UCSD-AML1 (cell line): ENCODE data around the gene DGUOK.
A peak's percentile ranks its signal among the peaks of the same experiment; 100 is the strongest.

Experiments
- DNase-seq: peaks from one replicate; lab custom pipeline; 2025; ENCODE audit not compliant: unreplicated experiment; lab: John Stamatoyannopoulos, UW

DGUOK gene

GRCh38 chr2:73946666-73947065 is 20.0 kb downstream of the DGUOK start:
- no peak for DNase-seq

- DNase-seq, result no peak
These were observed 20.8 kb downstream of the DGUOK start for GRCh38 chr2:73947412-73948018.

GRCh38 chr2:73949802-73950201 is 23.1 kb downstream of the DGUOK start:
- DNase-seq, result no peak

- DNase-seq, result no peak
These were observed 26.1 kb downstream of the DGUOK start for GRCh38 chr2:73952499-73953446.

- DNase-seq, result no peak
These were observed 29.7 kb downstream of the DGUOK start for GRCh38 chr2:73956218-73956865.

- no peak for DNase-seq
These were observed 34.6 kb downstream of the DGUOK start for GRCh38 chr2:73961274-73961673.

GRCh38 chr2:73961823-73962615 is 35.3 kb downstream of the DGUOK start:
- no peak for DNase-seq

- no peak for DNase-seq
These were observed 36.1 kb downstream of the DGUOK start for GRCh38 chr2:73962798-73963197.

- no peak for DNase-seq
These were observed 36.9 kb downstream of the DGUOK start for GRCh38 chr2:73963385-73964120.

- no peak for DNase-seq
These were observed 37.5 kb downstream of the DGUOK start for GRCh38 chr2:73964223-73964622.

GRCh38 chr2:73965053-73965452 is 38.4 kb downstream of the DGUOK start:
- DNase-seq, result no peak

GRCh38 chr2:73968357-73968937 is 41.8 kb downstream of the DGUOK start:
- DNase-seq, result no peak

- no peak for DNase-seq
These were observed 42.7 kb downstream of the DGUOK start for GRCh38 chr2:73969356-73969755.

- DNase-seq, result no peak
These were observed 43.6 kb downstream of the DGUOK start for GRCh38 chr2:73970141-73970803.

GRCh38 chr2:73970850-73971471 is 44.3 kb downstream of the DGUOK start:
- DNase-seq, result peak; percentile 74

GRCh38 chr2:73971722-73972121 is 45.0 kb downstream of the DGUOK start:
- DNase-seq, result no peak

- DNase-seq, result no peak
These were observed 46.2 kb downstream of the DGUOK start for GRCh38 chr2:73972846-73973245.

GRCh38 chr2:73975731-73976130 is 49.1 kb downstream of the DGUOK start:
- DNase-seq, result no peak

GRCh38 chr2:73976803-73977202 is 50.1 kb downstream of the DGUOK start:
- DNase-seq, result no peak
